OCI-LY1 (cell line): ENCODE results near the gene MPRIP.
"Not testable (repeated sequence)": the region's sequence is repeated elsewhere in the genome, so short reads cannot be mapped to it uniquely, and the experiment has no call there.

ENCODE experiments used
- H2AFZ ChIP-seq: fragments of 200-600 bp; sonication (generic), shearing (Covaris generic); 2 replicates; pipeline ENCODE4 v1.6.0; 2014; ENCODE audit warnings: antibody characterized with exemption, mild to moderate bottlenecking, low read length
- H3F3A ChIP-seq: fragments of 200-600 bp; sonication (generic), shearing (Covaris generic); 2 replicates; pipeline ENCODE4 v1.6.0; 2014; ENCODE audit warnings: mild to moderate bottlenecking, antibody characterized with exemption, low read length, moderate library complexity; ENCODE audit not compliant: insufficient read depth
- H3K27ac ChIP-seq: fragments of 200-600 bp; sonication (generic); 2 replicates; pipeline ENCODE4 v1.5.1; 2014; ENCODE audit warnings: low read length, mixed run types, mild to moderate bottlenecking, low read depth; ENCODE audit not compliant: poor library complexity, severe bottlenecking
- H3K27me3 ChIP-seq: fragments of 200-600 bp; sonication (generic); 2 replicates; pipeline ENCODE4 v1.6.0; 2014; ENCODE audit warnings: antibody characterized with exemption, mild to moderate bottlenecking, low read length, moderate library complexity; ENCODE audit not compliant: insufficient read depth
- H3K36me3 ChIP-seq: fragments of 200-600 bp; sonication (generic); 2 replicates; pipeline ENCODE4 v1.6.1; 2014; ENCODE audit warnings: mild to moderate bottlenecking, antibody characterized with exemption, low read length, moderate library complexity, mixed read lengths; ENCODE audit not compliant: insufficient read depth
- H3K4me1 ChIP-seq: fragments of 200-600 bp; sonication (generic); 2 replicates; pipeline ENCODE4 v1.5.1; 2014; ENCODE audit warnings: mild to moderate bottlenecking, low read length, moderate library complexity; ENCODE audit not compliant: insufficient read depth, severe bottlenecking
- H3K4me2 ChIP-seq: fragments of 200-600 bp; sonication (generic), shearing (Covaris generic); 2 replicates; pipeline ENCODE4 v1.6.1; 2014; ENCODE audit warnings: low read length
- H3K4me3 ChIP-seq: fragments of 200-600 bp; sonication (generic); 2 replicates; pipeline ENCODE4 v1.5.1; 2014; ENCODE audit warnings: low read length, low read depth, mild to moderate bottlenecking, mixed read lengths; ENCODE audit not compliant: poor library complexity, severe bottlenecking
- H3K79me2 ChIP-seq: fragments of 200-600 bp; shearing (Covaris generic); 2 replicates; pipeline ENCODE4 v1.6.1; 2016; ENCODE audit warnings: mixed run types, low read length, mixed read lengths; ENCODE audit not compliant: insufficient read depth
- H3K9ac ChIP-seq: fragments of 200-600 bp; sonication (generic), shearing (Covaris generic); 2 replicates; pipeline ENCODE4 v1.6.1; 2014; ENCODE audit warnings: mild to moderate bottlenecking, low read length, mixed read lengths
- H3K9me2 ChIP-seq: fragments of 200-600 bp; sonication (generic), shearing (Covaris generic); 2 replicates; pipeline ENCODE4 v1.6.1; 2014; ENCODE audit warnings: low read depth, mild to moderate bottlenecking, low read length, mixed read lengths
- H3K9me3 ChIP-seq: fragments of 200-600 bp; shearing (Covaris generic); 2 replicates; pipeline ENCODE4 v1.6.1; 2014; ENCODE audit warnings: low read length, mixed read lengths
- H4K20me1 ChIP-seq: fragments of 200-600 bp; sonication (generic), shearing (Covaris generic); 2 replicates; pipeline ENCODE4 v1.6.0; 2016; ENCODE audit warnings: mild to moderate bottlenecking, low read length; ENCODE audit not compliant: insufficient read depth
- CTCF ChIP-seq: fragments of 200-600 bp; sonication (generic), shearing (Covaris generic); IDR thresholded peaks from 2 replicates; pipeline ENCODE4 v1.5.1; 2017; ENCODE audit warnings: mild to moderate bottlenecking, antibody characterized with exemption, low read length, moderate library complexity, mixed read lengths
- EZH2 ChIP-seq: fragments of 200-600 bp; sonication (generic), shearing (Covaris generic); IDR thresholded peaks from 2 replicates; pipeline ENCODE4 v1.8.0; 2017; ENCODE audit warnings: borderline replicate concordance, mixed run types, mild to moderate bottlenecking, antibody characterized with exemption, low read length, moderate library complexity, mixed read lengths

Gene MPRIP

GRCh38 chr17:17004251-17004996 lies 37.8 kb upstream of the MPRIP start:
- Histone ChIP-seq H3K9me2 (no peaks in the 10 kb centered on the region), H3K27me3 (no peaks in the 10 kb centered on the region), H3K27ac (no peak overlapping the region), H4K20me1 (no peaks in the 10 kb centered on the region), H3F3A (no peaks in the 10 kb centered on the region), H3K36me3 (no peaks in the 10 kb centered on the region), H3K4me1 (peaks cover 4% of the 10 kb centered on the region), H3K9ac (no peak overlapping the region), H3K4me2 (no peak overlapping the region), H2AFZ (no peak overlapping the region), H3K79me2 (no peaks in the 10 kb centered on the region), H3K4me3 (no peak overlapping the region), H3K9me3 (no peaks in the 10 kb centered on the region)
- no peak for TF ChIP-seq CTCF
- no peak for TF ChIP-seq EZH2

- not testable (repeated sequence) for H3K9ac ChIP-seq, H3K27me3 ChIP-seq, H3K4me1 ChIP-seq, H3K4me3 ChIP-seq, H3K79me2 ChIP-seq, H3K9me2 ChIP-seq, H3F3A ChIP-seq, H3K36me3 ChIP-seq, H4K20me1 ChIP-seq, H3K4me2 ChIP-seq, H3K27ac ChIP-seq, H2AFZ ChIP-seq, H3K9me3 ChIP-seq
Observed at GRCh38 chr17:17004997-17005614, 37.2 kb upstream of the MPRIP start.

- H3K9me3 ChIP-seq, H3K4me1 ChIP-seq, H3K4me3 ChIP-seq, H3K9me2 ChIP-seq, H3K36me3 ChIP-seq, H4K20me1 ChIP-seq, H3F3A ChIP-seq, H3K9ac ChIP-seq, H3K4me2 ChIP-seq, H3K79me2 ChIP-seq, H3K27me3 ChIP-seq, H3K27ac ChIP-seq, H2AFZ ChIP-seq: not testable (repeated sequence)
Observed at GRCh38 chr17:17007891-17008290, 34.4 kb upstream of the MPRIP start.

- H3K4me2 ChIP-seq, H3K9me3 ChIP-seq, H3K27me3 ChIP-seq, H3K4me3 ChIP-seq, H3K4me1 ChIP-seq, H3K9me2 ChIP-seq, H4K20me1 ChIP-seq, H3K27ac ChIP-seq, H2AFZ ChIP-seq, H3F3A ChIP-seq, H3K36me3 ChIP-seq, H3K79me2 ChIP-seq, H3K9ac ChIP-seq: not testable (repeated sequence)
Observed at GRCh38 chr17:17008621-17009397, 33.4 kb upstream of the MPRIP start.

- H3K4me3 ChIP-seq, H3K4me2 ChIP-seq, H3K27me3 ChIP-seq, H3K9me3 ChIP-seq, H3K36me3 ChIP-seq, H3K27ac ChIP-seq, H4K20me1 ChIP-seq, H3K9ac ChIP-seq, H3K9me2 ChIP-seq, H3K79me2 ChIP-seq, H2AFZ ChIP-seq, H3K4me1 ChIP-seq, H3F3A ChIP-seq: not testable (repeated sequence)
Observed at GRCh38 chr17:17009972-17010371, 32.3 kb upstream of the MPRIP start.

- not testable (repeated sequence) for H4K20me1 ChIP-seq, H3F3A ChIP-seq, H3K9me2 ChIP-seq, H3K79me2 ChIP-seq, H3K9me3 ChIP-seq, H3K27ac ChIP-seq, H3K4me1 ChIP-seq, H3K9ac ChIP-seq, H2AFZ ChIP-seq, H3K27me3 ChIP-seq, H3K4me2 ChIP-seq, H3K4me3 ChIP-seq, H3K36me3 ChIP-seq
Observed at GRCh38 chr17:17010545-17011034, 31.7 kb upstream of the MPRIP start.
